GM15510 (cell line): ENCODE data around the gene POLD2.

ENCODE experiments used
- POLR2A ChIP-seq: IDR thresholded peaks from 3 replicates; pipeline ENCODE4 v1.6.1; 2011; ENCODE audit warnings: borderline replicate concordance; ENCODE audit not compliant: insufficient read length; ENCODE audit errors: extremely low read depth

POLD2 gene

GRCh38 chr7:44116087-44116788 is 7.1 kb downstream of the POLD2 start:
- no peak for TF ChIP-seq POLR2A

- TF ChIP-seq POLR2A, result no peak
Observed at GRCh38 chr7:44114586-44115310, 8.6 kb downstream of the POLD2 start.

- no peak for TF ChIP-seq POLR2A
Observed at GRCh38 chr7:44113764-44114354, 9.5 kb downstream of the POLD2 start.

GRCh38 chr7:44112997-44113763 is 10.2 kb downstream of the POLD2 start:
- no peak for TF ChIP-seq POLR2A

GRCh38 chr7:44112231-44112996 is 10.9 kb downstream of the POLD2 start:
- TF ChIP-seq POLR2A, result no peak

- TF ChIP-seq POLR2A, result no peak
Observed at GRCh38 chr7:44111761-44112160, 11.6 kb downstream of the POLD2 start.

- no peak for TF ChIP-seq POLR2A
Observed at GRCh38 chr7:44110719-44111635, 12.4 kb downstream of the POLD2 start.

- no peak for TF ChIP-seq POLR2A
Observed at GRCh38 chr7:44109991-44110390, 13.4 kb downstream of the POLD2 start.

- no peak for TF ChIP-seq POLR2A
Observed at GRCh38 chr7:44108768-44109750, 14.3 kb downstream of the POLD2 start.

GRCh38 chr7:44107961-44108767 is 15.2 kb downstream of the POLD2 start:
- TF ChIP-seq POLR2A, result no peak

- TF ChIP-seq POLR2A, result no peak
Observed at GRCh38 chr7:44107116-44107960, 16.0 kb downstream of the POLD2 start.
